ENCODE results near the gene KANK4.
"Not testable (repeated sequence)": the region's sequence is repeated elsewhere in the genome, so short reads cannot be mapped to it uniquely, and the experiment has no call there.

Gene KANK4

GRCh38 chr1:62244380-62244779 is 74.9 kb downstream of the KANK4 start:
- H3K27me3 Mint-ChIP-seq, H3K4me3 Mint-ChIP-seq, H3K27ac Mint-ChIP-seq: not testable (repeated sequence)

DNA sequence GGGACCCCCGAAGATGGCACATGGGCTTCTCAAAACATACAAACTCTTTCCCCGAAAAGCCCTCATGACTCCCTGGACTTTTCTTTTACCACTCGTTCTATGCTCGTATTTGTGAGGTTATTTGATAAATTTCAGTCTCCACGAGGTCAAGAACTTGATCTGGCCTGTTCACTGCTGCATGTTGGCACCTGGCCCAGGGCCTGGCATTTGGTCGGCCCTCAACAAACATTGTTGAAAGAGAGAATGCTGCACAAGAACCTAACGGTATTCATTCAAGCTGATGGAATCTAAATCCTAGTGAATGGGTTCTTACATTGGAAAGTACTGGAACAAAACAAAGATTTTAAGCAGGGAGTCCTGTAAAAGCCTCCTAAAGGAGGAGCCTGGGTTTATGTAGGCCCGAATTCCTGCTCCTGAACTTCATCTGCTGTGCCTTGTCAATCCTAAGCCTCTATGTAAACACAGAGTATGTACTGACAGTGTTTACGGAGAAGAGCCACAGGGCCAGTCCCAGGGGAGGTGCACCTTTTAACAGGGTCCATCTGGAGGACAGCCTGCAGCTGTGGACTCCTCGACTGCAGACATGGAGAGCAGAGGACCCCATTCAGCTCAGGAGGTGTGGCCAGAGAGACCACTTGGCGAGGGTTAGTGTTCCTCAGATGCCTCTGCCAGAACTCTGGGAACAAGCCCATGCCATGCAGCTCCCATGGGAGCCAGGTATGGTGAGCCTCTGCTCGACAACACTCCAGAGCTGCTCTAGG is 77.7 kb downstream of the KANK4 start:
- Mint-ChIP-seq H3K36me3 (no peaks in the 10 kb centered on the region), H3K4me1 (no peaks in the 10 kb centered on the region), H3K4me3 (no peak overlapping the region), H3K27me3 (peaks cover 1% of the 10 kb centered on the region), H3K9me3 (no peaks in the 10 kb centered on the region), H3K27ac (no peak overlapping the region)

More at GRCh38 chr1:62244380-62244779, 74.9 kb downstream of the KANK4 start:
- not testable (repeated sequence) for H3K36me3 Mint-ChIP-seq, H3K4me1 Mint-ChIP-seq, H3K9me3 Mint-ChIP-seq

- no peak overlapping the region for H3K4me3 Mint-ChIP-seq
- H3K27me3 Mint-ChIP-seq: peaks cover 1% of the 10 kb centered on the region
- H3K27ac Mint-ChIP-seq: no peak overlapping the region
- no peaks in the 10 kb centered on the region for H3K36me3 Mint-ChIP-seq
- H3K9me3 Mint-ChIP-seq: no peaks in the 10 kb centered on the region
- H3K4me1 Mint-ChIP-seq: no peaks in the 10 kb centered on the region
Measured at GRCh38 chr1:62240651-62241370, 78.4 kb downstream of the KANK4 start.

GRCh38 chr1:62239652-62240403 is 79.4 kb downstream of the KANK4 start:
- not testable (repeated sequence) for H3K9me3 Mint-ChIP-seq, H3K36me3 Mint-ChIP-seq, H3K27me3 Mint-ChIP-seq, H3K27ac Mint-ChIP-seq, H3K4me1 Mint-ChIP-seq, H3K4me3 Mint-ChIP-seq

GRCh38 chr1:62238507-62238906 is 80.7 kb downstream of the KANK4 start:
- Mint-ChIP-seq H3K27me3 (peaks cover 1% of the 10 kb centered on the region), H3K4me3 (no peak overlapping the region), H3K27ac (no peak overlapping the region), H3K36me3 (no peaks in the 10 kb centered on the region), H3K4me1 (no peaks in the 10 kb centered on the region), H3K9me3 (no peaks in the 10 kb centered on the region)

- Mint-ChIP-seq H3K36me3 (no peaks in the 10 kb centered on the region), H3K27me3 (peaks cover 1% of the 10 kb centered on the region), H3K27ac (no peak overlapping the region), H3K4me1 (no peaks in the 10 kb centered on the region), H3K4me3 (no peak overlapping the region), H3K9me3 (no peaks in the 10 kb centered on the region)
Measured at GRCh38 chr1:62237950-62238374, 81.3 kb downstream of the KANK4 start.

GRCh38 chr1:62237361-62237760 is 81.9 kb downstream of the KANK4 start:
- H3K4me1 Mint-ChIP-seq: no peaks in the 10 kb centered on the region
- no peak overlapping the region for H3K4me3 Mint-ChIP-seq
- no peak overlapping the region for H3K27ac Mint-ChIP-seq
- no peaks in the 10 kb centered on the region for H3K36me3 Mint-ChIP-seq
- peaks cover 1% of the 10 kb centered on the region for H3K27me3 Mint-ChIP-seq
- H3K9me3 Mint-ChIP-seq: no peaks in the 10 kb centered on the region

DNA sequence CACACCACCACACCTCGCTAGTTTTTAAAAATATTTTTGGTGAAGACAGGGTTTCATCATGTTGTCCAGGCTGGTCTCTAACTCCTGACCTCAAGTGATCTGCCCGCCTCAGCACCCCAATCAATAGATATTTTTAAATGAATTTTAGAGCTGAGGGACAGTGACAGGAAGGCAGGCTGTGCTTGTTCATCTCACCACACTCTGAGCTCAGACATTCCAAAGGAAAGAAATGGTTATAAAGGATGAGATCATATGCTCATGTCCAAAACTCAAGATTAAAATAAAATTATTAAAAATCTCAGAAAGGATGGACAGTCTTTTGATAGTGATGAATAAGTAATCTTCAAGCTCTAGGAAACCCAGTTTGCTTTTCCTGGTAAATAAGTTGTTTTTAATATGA is 83.7 kb downstream of the KANK4 start:
- Mint-ChIP-seq H3K36me3 (no peaks in the 10 kb centered on the region), H3K27me3 (no peaks in the 10 kb centered on the region), H3K4me1 (no peaks in the 10 kb centered on the region), H3K9me3 (no peaks in the 10 kb centered on the region), H3K4me3 (no peak overlapping the region), H3K27ac (no peak overlapping the region)

GRCh38 chr1:62234688-62235087 is 84.5 kb downstream of the KANK4 start:
- Mint-ChIP-seq H3K36me3 (no peaks in the 10 kb centered on the region), H3K27ac (no peak overlapping the region), H3K27me3 (no peaks in the 10 kb centered on the region), H3K4me3 (no peak overlapping the region), H3K4me1 (no peaks in the 10 kb centered on the region), H3K9me3 (no peaks in the 10 kb centered on the region)

GRCh38 chr1:62233926-62234450 is 85.2 kb downstream of the KANK4 start:
- Mint-ChIP-seq H3K9me3 (no peaks in the 10 kb centered on the region), H3K36me3 (no peaks in the 10 kb centered on the region), H3K4me3 (no peak overlapping the region), H3K4me1 (no peaks in the 10 kb centered on the region), H3K27me3 (no peaks in the 10 kb centered on the region), H3K27ac (no peak overlapping the region)

DNA sequence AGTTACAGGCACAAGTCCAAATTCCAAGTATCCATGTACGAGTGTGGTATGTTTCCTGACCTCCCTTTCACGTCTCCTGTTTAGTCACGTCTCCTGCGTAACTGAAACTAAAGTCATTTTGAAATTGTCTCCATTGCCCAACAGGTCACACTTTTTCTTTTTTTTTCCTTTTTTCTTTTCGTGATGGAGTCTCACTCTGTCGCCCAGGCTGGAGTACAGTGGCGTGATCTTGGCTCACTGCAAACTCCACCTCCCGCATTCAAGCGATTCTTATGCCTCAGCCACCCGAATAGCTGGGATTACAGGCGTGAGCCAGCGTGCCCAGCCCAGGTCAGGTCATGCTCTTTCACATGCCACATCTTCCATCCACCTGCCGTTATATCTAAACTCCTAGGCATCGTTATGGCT is 86.4 kb downstream of the KANK4 start:
- no peaks in the 10 kb centered on the region for H3K4me1 Mint-ChIP-seq
- H3K36me3 Mint-ChIP-seq: no peaks in the 10 kb centered on the region
- H3K27me3 Mint-ChIP-seq: no peaks in the 10 kb centered on the region
- H3K9me3 Mint-ChIP-seq: no peaks in the 10 kb centered on the region
- H3K27ac Mint-ChIP-seq: no peak overlapping the region
- no peak overlapping the region for H3K4me3 Mint-ChIP-seq

GRCh38 chr1:62230718-62231117 is 88.5 kb downstream of the KANK4 start:
- H3K4me3 Mint-ChIP-seq: no peak overlapping the region
- no peaks in the 10 kb centered on the region for H3K4me1 Mint-ChIP-seq
- no peaks in the 10 kb centered on the region for H3K36me3 Mint-ChIP-seq
- H3K9me3 Mint-ChIP-seq: no peaks in the 10 kb centered on the region
- no peak overlapping the region for H3K27ac Mint-ChIP-seq
- H3K27me3 Mint-ChIP-seq: no peaks in the 10 kb centered on the region

GRCh38 chr1:62229932-62230331 is 89.3 kb downstream of the KANK4 start:
- H3K4me1 Mint-ChIP-seq: no peaks in the 10 kb centered on the region
- H3K27ac Mint-ChIP-seq: no peak overlapping the region
- no peaks in the 10 kb centered on the region for H3K27me3 Mint-ChIP-seq
- no peaks in the 10 kb centered on the region for H3K9me3 Mint-ChIP-seq
- no peak overlapping the region for H3K4me3 Mint-ChIP-seq
- no peaks in the 10 kb centered on the region for H3K36me3 Mint-ChIP-seq

DNA sequence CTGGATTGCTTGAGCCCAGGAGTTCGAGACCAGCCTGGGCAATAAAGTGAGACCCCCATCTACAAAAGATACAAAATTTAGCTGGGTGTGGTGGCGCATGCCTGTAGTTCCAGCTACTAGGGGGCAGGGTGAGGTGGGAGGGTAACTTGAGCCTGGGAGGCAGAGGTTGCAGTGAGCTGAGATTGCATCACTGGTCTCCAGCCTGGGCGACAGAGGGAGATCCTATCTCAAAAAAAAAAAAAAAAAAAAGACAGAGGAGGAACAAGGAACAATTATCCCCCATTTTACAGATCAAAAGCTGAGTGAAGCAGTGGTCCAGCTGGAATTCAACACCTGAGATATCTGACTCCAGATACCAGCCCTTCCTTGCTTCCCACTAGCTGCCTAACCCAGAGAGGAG is 89.8 kb downstream of the KANK4 start:
- Mint-ChIP-seq H3K4me3 (no peak overlapping the region), H3K9me3 (no peaks in the 10 kb centered on the region), H3K36me3 (no peaks in the 10 kb centered on the region), H3K4me1 (no peaks in the 10 kb centered on the region), H3K27ac (no peak overlapping the region), H3K27me3 (no peaks in the 10 kb centered on the region)

DNA sequence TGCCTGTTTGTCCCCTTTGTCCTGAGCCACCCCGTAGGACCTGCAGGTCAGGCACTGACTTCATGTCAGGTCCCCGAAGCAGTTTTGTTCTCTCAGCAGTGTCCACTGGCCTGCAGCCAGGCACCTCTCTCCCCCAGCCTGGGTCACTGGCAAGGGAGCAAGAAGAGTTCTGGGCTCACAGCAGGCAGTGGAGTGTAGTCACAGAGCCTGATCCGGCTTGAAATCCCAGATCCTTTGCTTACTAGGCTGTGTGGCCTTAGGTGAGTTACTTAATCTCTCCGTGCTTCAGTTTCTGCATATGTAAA is 90.4 kb downstream of the KANK4 start:
- H3K4me3 Mint-ChIP-seq: no peak overlapping the region
- no peaks in the 10 kb centered on the region for H3K9me3 Mint-ChIP-seq
- no peaks in the 10 kb centered on the region for H3K27me3 Mint-ChIP-seq
- no peak overlapping the region for H3K27ac Mint-ChIP-seq
- no peaks in the 10 kb centered on the region for H3K36me3 Mint-ChIP-seq
- H3K4me1 Mint-ChIP-seq: no peaks in the 10 kb centered on the region
